Endothelial cell of umbilical vein (primary cell): ENCODE results near the gene ENOPH1. TPM values are rescaled to one million over a fixed set of nuclear protein-coding genes. Genes with fewer than 3 reads are reported as not detected.

Experiments
- BruUV-seq: library from RNA; stranded (reverse); fragments of 400-500 nt; replicated peaks from 2 replicates; lab custom pipeline; 2021; lab: Mats Ljungman, UMichigan
- CTCF ChIA-PET: fragments of 300-600, 350-600 bp; sonication (Branson Sonifier 250); formaldehyde crosslinking; loops from one replicate; lab custom pipeline; 2021; ENCODE audit warnings: antibody characterized with exemption, inconsistent platforms; lab: Charles Lee
- POLR2A ChIA-PET: fragments of 300-600, 350-600 bp; sonication (Branson Sonifier 250); formaldehyde crosslinking; loops from one replicate; lab custom pipeline; 2021; ENCODE audit warnings: antibody characterized with exemption, inconsistent platforms; lab: Charles Lee
- DNase-seq: peaks from one replicate; pipeline ENCODE4 v3.0.0-alpha.2; 2011; ENCODE audit warnings: low read depth, low spot score
- FAIRE-seq: peaks from 2 replicates; lab custom pipeline; 2011; peaks lifted over from hg19 to GRCh38; lab: Jason Lieb, UNC
- H2AFZ ChIP-seq: 2 replicates; pipeline ENCODE4 v1.6.0; 2012; ENCODE audit warnings: low read depth, low read length, control low read depth, inconsistent platforms
- H3K27ac ChIP-seq: 2 replicates; pipeline ENCODE4 v1.5.1; 2011; ENCODE audit warnings: low read depth, mild to moderate bottlenecking, control low read depth, low read length, moderate library complexity; ENCODE audit not compliant: insufficient read depth
- H3K27me3 ChIP-seq, 2 experiments: 2 replicates each; pipeline versions ENCODE4 v1.6.0 to v1.6.1; 2011; ENCODE audit warnings: low read length in 2 of 2, mixed read lengths in 1 of 2; ENCODE audit not compliant: control insufficient read depth in 2 of 2, insufficient read depth in 2 of 2
- H3K36me3 ChIP-seq, 2 experiments: 2 replicates in 1 of 2; 3 replicates in 1 of 2; pipeline ENCODE4 v1.5.1; 2011; ENCODE audit warnings: low read length in 2 of 2, mild to moderate bottlenecking in 1 of 2, moderate library complexity in 1 of 2; ENCODE audit not compliant: control insufficient read depth in 2 of 2, insufficient read depth in 2 of 2; ENCODE audit errors: extremely low read depth in 1 of 2
- H3K4me1 ChIP-seq: 3 replicates; pipeline ENCODE4 v1.5.1; 2011; ENCODE audit warnings: mild to moderate bottlenecking, low read length; ENCODE audit not compliant: control insufficient read depth, insufficient read depth; ENCODE audit errors: extremely low read depth
- H3K4me2 ChIP-seq: 2 replicates; pipeline ENCODE4 v1.6.1; 2011; ENCODE audit warnings: low read length, control low read depth, mixed read lengths; ENCODE audit not compliant: insufficient read depth
- H3K4me3 ChIP-seq, 3 experiments: fragments of 200-600 bp in 1 of 3; sonication (generic), shearing (Covaris generic) in 1 of 3; replicated peaks in 1 of 3; 2 replicates each; pipeline ENCODE4 v1.5.1; 2011 to 2016; ENCODE audit warnings: control low read depth in 3 of 3, low read length in 3 of 3, mild to moderate bottlenecking in 2 of 3, inconsistent platforms in 1 of 3, low read depth in 1 of 3, moderate library complexity in 1 of 3; ENCODE audit not compliant: insufficient read depth in 1 of 3
- H3K79me2 ChIP-seq: 2 replicates; pipeline ENCODE4 v1.6.0; 2012; ENCODE audit warnings: low read length, inconsistent platforms; ENCODE audit not compliant: control insufficient read depth, insufficient read depth
- H3K9ac ChIP-seq: replicated peaks from 2 replicates; pipeline ENCODE3; 2011; ENCODE audit warnings: low read length, control low read depth; ENCODE audit not compliant: insufficient read depth; ENCODE audit errors: extremely low read depth
- H3K9me1 ChIP-seq: replicated peaks from 3 replicates; pipeline ENCODE4 v1.6.0; 2011; ENCODE audit warnings: mild to moderate bottlenecking, low read length; ENCODE audit not compliant: control insufficient read depth, insufficient read depth; ENCODE audit errors: extremely low read depth
- H3K9me3 ChIP-seq: replicated peaks from 2 replicates; pipeline ENCODE4 v1.5.1; 2012; ENCODE audit warnings: low read length, inconsistent platforms; ENCODE audit not compliant: control insufficient read depth, insufficient read depth
- H4K20me1 ChIP-seq: replicated peaks from 2 replicates; pipeline ENCODE3; 2011; ENCODE audit warnings: mild to moderate bottlenecking, low read length; ENCODE audit not compliant: control insufficient read depth, insufficient read depth; ENCODE audit errors: extremely low read depth
- EZH2 ChIP-seq: IDR thresholded peaks from 2 replicates; pipeline ENCODE4 v1.6.1; 2012; ENCODE audit warnings: borderline replicate concordance, low read depth, mild to moderate bottlenecking, moderate library complexity, low read length, inconsistent platforms; ENCODE audit not compliant: severe bottlenecking
- FOS ChIP-seq: IDR thresholded peaks from 2 replicates; pipeline ENCODE4 v1.6.1; 2011; ENCODE audit warnings: mild to moderate bottlenecking, low read length, moderate library complexity, borderline replicate concordance; ENCODE audit not compliant: insufficient read depth
- GATA2 ChIP-seq: IDR thresholded peaks from 2 replicates; pipeline ENCODE4 v1.7.0; 2011; ENCODE audit warnings: low read depth, mild to moderate bottlenecking, moderate library complexity, mixed read lengths, low read length; ENCODE audit not compliant: insufficient read length, insufficient read depth
- JUN ChIP-seq: IDR thresholded peaks from 2 replicates; pipeline ENCODE4 v1.6.1; 2011; ENCODE audit warnings: borderline replicate concordance, low read depth; ENCODE audit not compliant: insufficient read length, insufficient read depth
- MYC ChIP-seq: IDR thresholded peaks from one replicate; pipeline ENCODE4 v1.6.1; 2011; ENCODE audit warnings: mild to moderate bottlenecking, low read depth, low read length
- POLR2A ChIP-seq: IDR thresholded peaks from 2 replicates; pipeline ENCODE4 v1.6.1; 2012; ENCODE audit warnings: low read depth, mild to moderate bottlenecking, control low read depth, low read length
- POLR2AphosphoS5 ChIP-seq: IDR thresholded peaks from 2 replicates; pipeline ENCODE4 v1.6.1; 2012; ENCODE audit warnings: low read depth, mild to moderate bottlenecking, control low read depth, low read length, moderate library complexity; ENCODE audit not compliant: insufficient read depth
- dilution Hi-C: fragments of 300-500 bp; cut with MboI; formaldehyde crosslinking; loops from one replicate; pipeline ENCODE4 v1.15.0; 2019; ENCODE audit warnings: low sequenced_read_pairs; ENCODE audit not compliant: extremely low pct_ligation_motif_present
- intact Hi-C: fragments of 100-400 bp; cut with micrococcal nuclease; formaldehyde crosslinking; loops from one replicate; pipeline ENCODE4 v1.10.0; 2022
- polyA plus RNA-seq, 4 experiments: library from polyadenylated mRNA; depleted of rRNA in 3 of 4; stranded (reverse) in 3 of 4; unstranded in 1 of 4; fragments of >200 nt; gene quantifications; 2 replicates each; pipeline versions ENCODE4 v1.2.1 to v1.2.3, GENCODE V29; 2011 to 2012; ENCODE audit warnings: missing spikeins in 1 of 4
- total RNA-seq: library from RNA; stranded (reverse); gene quantifications from 2 replicates; pipeline ENCODE4 v1.2.3, GENCODE V29; 2021
- TF ChIP-seq, protein P1 (sequence below): IDR thresholded peaks from 2 replicates; pipeline ENCODE4 v1.6.1; 2011; ENCODE audit not compliant: insufficient read depth, insufficient read length
- TF ChIP-seq, protein P2 (sequence below), 2 donors: IDR thresholded peaks; 1 replicate in 1 of 2; 2 replicates in 1 of 2; pipeline ENCODE4 v1.5.1; 2011; ENCODE audit warnings: low read length in 2 of 2, mild to moderate bottlenecking in 2 of 2, moderate library complexity in 2 of 2, control low read depth in 1 of 2, inconsistent platforms in 1 of 2, low read depth in 1 of 2; ENCODE audit not compliant: insufficient read depth in 1 of 2; ENCODE audit errors: extremely low read depth in 1 of 2

ENOPH1 gene
- total and polyA plus RNA-seq, 2 donors (not counting 3 experiments of a cell fraction or from before 2014, with no cell fraction given) = 11.1 to 35.0 TPM

DNA sequence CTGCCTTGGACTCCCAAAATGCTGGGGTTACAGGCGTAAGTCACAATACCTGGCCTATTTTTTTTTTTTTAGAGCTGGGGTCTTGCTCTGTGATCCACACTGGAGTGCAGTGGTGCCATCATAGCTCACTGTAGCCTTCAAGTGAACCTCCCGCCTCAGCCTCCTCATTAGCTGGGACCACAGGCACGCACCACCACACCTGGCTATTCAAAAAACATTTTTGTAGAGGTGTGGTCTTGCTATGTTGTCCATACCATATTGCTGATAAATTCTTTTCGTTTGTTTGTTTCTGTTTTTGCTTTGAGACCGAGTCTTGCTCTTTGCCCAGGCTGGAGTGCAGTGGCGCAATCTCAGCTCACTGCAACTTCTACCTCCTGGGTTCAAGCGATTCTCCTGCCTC lies 21.6 kb downstream of the ENOPH1 start:
- H3K4me3 ChIP-seq = no peak overlapping the region
- H3K9me1 ChIP-seq = no peaks in the 10 kb centered on the region
- intact Hi-C loops = no loop called here
- FAIRE-seq (no peak), DNase-seq (no peak)
- no peak overlapping the region for H2AFZ ChIP-seq
- peaks cover 12% of the 10 kb centered on the region for H3K79me2 ChIP-seq
- no peak overlapping the region for H3K9ac ChIP-seq
- no peak overlapping the region for H3K27ac ChIP-seq
- TF ChIP-seq EZH2 (no peak), GATA2 (no peak), POLR2AphosphoS5 (no peak), POLR2A (no peak)
- TF ChIP-seq, protein P1, sequence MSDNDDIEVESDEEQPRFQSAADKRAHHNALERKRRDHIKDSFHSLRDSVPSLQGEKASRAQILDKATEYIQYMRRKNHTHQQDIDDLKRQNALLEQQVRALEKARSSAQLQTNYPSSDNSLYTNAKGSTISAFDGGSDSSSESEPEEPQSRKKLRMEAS = no peak
- CTCF ChIA-PET = interaction anchor here (2.3 to 3.0 kb wide), 2 partner anchors 10 to 287 kb away, joined by 11 to 20 read pairs; no protein-coding TSS in a partner anchor
- H3K4me2 ChIP-seq = no peak overlapping the region
- H3K27me3 ChIP-seq = no peaks in the 10 kb centered on the region
- POLR2A ChIA-PET = no interaction called here
- dilution Hi-C loops = no loop called here
- no peaks in the 10 kb centered on the region for H4K20me1 ChIP-seq
- H3K4me1 ChIP-seq = no peaks in the 10 kb centered on the region
- no TSS peak for BruUV-seq
- H3K9me3 ChIP-seq = no peaks in the 10 kb centered on the region
- peaks cover 12 to 18% of the 10 kb centered on the region in 2 experiments for H3K36me3 ChIP-seq

- H3K9me1 ChIP-seq = no peaks in the 10 kb centered on the region
- intact Hi-C loops (no loop called here), dilution Hi-C loops (no loop called here)
- FAIRE-seq = no peak
- H3K4me1 ChIP-seq = no peaks in the 10 kb centered on the region
- peaks cover 12 to 14% of the 10 kb centered on the region in 2 experiments for H3K36me3 ChIP-seq
- H3K27ac ChIP-seq = no peak overlapping the region
- H3K27me3 ChIP-seq = no peaks in the 10 kb centered on the region
- H2AFZ ChIP-seq = no peak overlapping the region
- peak; percentile 7 for DNase-seq
- H3K4me3 ChIP-seq = no peak overlapping the region
- ChIA-PET POLR2A (no interaction called here), CTCF (interaction anchor here (1.4 to 17.0 kb wide), 2 partner anchors 282 to 283 kb away, joined by 11 to 500 read pairs; no protein-coding TSS in a partner anchor)
- BruUV-seq = no TSS peak
- no peaks in the 10 kb centered on the region for H3K79me2 ChIP-seq
- no peak overlapping the region for H3K4me2 ChIP-seq
- no peaks in the 10 kb centered on the region for H3K9me3 ChIP-seq
- no peak overlapping the region for H3K9ac ChIP-seq
- TF ChIP-seq POLR2A (no peak), FOS (no peak), POLR2AphosphoS5 (no peak), MYC (no peak), JUN (no peak), EZH2 (no peak), GATA2 (no peak)
- TF ChIP-seq, protein P1 = no peak
- TF ChIP-seq, protein P2, sequence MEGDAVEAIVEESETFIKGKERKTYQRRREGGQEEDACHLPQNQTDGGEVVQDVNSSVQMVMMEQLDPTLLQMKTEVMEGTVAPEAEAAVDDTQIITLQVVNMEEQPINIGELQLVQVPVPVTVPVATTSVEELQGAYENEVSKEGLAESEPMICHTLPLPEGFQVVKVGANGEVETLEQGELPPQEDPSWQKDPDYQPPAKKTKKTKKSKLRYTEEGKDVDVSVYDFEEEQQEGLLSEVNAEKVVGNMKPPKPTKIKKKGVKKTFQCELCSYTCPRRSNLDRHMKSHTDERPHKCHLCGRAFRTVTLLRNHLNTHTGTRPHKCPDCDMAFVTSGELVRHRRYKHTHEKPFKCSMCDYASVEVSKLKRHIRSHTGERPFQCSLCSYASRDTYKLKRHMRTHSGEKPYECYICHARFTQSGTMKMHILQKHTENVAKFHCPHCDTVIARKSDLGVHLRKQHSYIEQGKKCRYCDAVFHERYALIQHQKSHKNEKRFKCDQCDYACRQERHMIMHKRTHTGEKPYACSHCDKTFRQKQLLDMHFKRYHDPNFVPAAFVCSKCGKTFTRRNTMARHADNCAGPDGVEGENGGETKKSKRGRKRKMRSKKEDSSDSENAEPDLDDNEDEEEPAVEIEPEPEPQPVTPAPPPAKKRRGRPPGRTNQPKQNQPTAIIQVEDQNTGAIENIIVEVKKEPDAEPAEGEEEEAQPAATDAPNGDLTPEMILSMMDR (IDR thresholded peaks at IDR 0.05; ENCODE audit: extremely low read depth in 1 of 2, insufficient read depth in 1 of 2, low read depth in 1 of 2, low read length in 2 of 2) = no peak
- no peaks in the 10 kb centered on the region for H4K20me1 ChIP-seq
Observed at GRCh38 chr4:82457266-82457665, 26.9 kb downstream of the ENOPH1 start.
